B cell (primary cell): ENCODE data around the gene CCDC85B. TPM values are rescaled to one million over a fixed set of nuclear protein-coding genes. Genes with fewer than 3 reads are reported as not detected.

Experiments
- ATAC-seq: fragments of 200-7000 bp; cut with Tn5 transposase; one replicate; pipeline ENCODE4 v1.10.0; 2021; ENCODE audit warnings: low read depth, mild to moderate bottlenecking, moderate number of reproducible peaks, moderate library complexity
- CTCF ChIA-PET: fragments of 350-600 bp; sonication (Branson Sonifier 250); formaldehyde crosslinking; loops from one replicate; lab custom pipeline; 2021; ENCODE audit warnings: antibody characterized with exemption, inconsistent platforms; lab: Charles Lee
- POLR2A ChIA-PET: fragments of 350-600 bp; sonication (Branson Sonifier 250); formaldehyde crosslinking; loops from one replicate; lab custom pipeline; 2021; ENCODE audit warnings: antibody characterized with exemption; lab: Charles Lee
- DNase-seq: peaks from one replicate; pipeline ENCODE4 v3.0.0; 2013
- H2AFZ ChIP-seq: 2 replicates; pipeline ENCODE4 v1.6.1; 2012; ENCODE audit warnings: mild to moderate bottlenecking, low read depth, low read length; ENCODE audit not compliant: insufficient read depth, poor library complexity, severe bottlenecking
- H3K27ac ChIP-seq, 2 donors: 1 replicate in 1 of 2; 2 replicates in 1 of 2; pipeline ENCODE4 v1.5.1; 2012 to 2013; ENCODE audit warnings: low read length in 2 of 2, mild to moderate bottlenecking in 2 of 2, moderate library complexity in 1 of 2
- H3K27me3 ChIP-seq, 4 experiments: fragments of 200-600 bp in 1 of 4; sonication (generic) in 1 of 4; replicated peaks in 1 of 4; 1 replicate in 2 of 4; 2 replicates in 2 of 4; pipeline versions ENCODE4 v1.6.1 to v1.7.0; 2013 to 2016; ENCODE audit warnings: low read length in 3 of 4, mild to moderate bottlenecking in 2 of 4, mixed read lengths in 1 of 4, moderate library complexity in 1 of 4; ENCODE audit not compliant: insufficient read depth in 4 of 4, control insufficient read depth in 3 of 4; ENCODE audit errors: control extremely low read depth in 1 of 4
- H3K36me3 ChIP-seq, 2 experiments: replicated peaks in 1 of 2; 1 replicate in 1 of 2; 2 replicates in 1 of 2; pipeline versions ENCODE4 v1.6.1 to v1.7.1; 2013; ENCODE audit warnings: low read length in 1 of 2; ENCODE audit not compliant: insufficient read depth in 2 of 2, control insufficient read depth in 1 of 2; ENCODE audit errors: control extremely low read depth in 1 of 2, extremely low read depth in 1 of 2
- H3K4me1 ChIP-seq, 2 donors: fragments of 200-600 bp in 1 of 2; sonication (generic) in 1 of 2; 1 replicate in 1 of 2; 2 replicates in 1 of 2; pipeline versions ENCODE4 v1.5.1 to v1.6.1; 2013 to 2017; ENCODE audit warnings: low read length in 2 of 2; ENCODE audit not compliant: control insufficient read depth in 2 of 2, insufficient read depth in 2 of 2
- H3K4me2 ChIP-seq: replicated peaks from 2 replicates; pipeline ENCODE3; 2012; ENCODE audit warnings: mild to moderate bottlenecking, low read depth, low read length; ENCODE audit not compliant: poor library complexity, severe bottlenecking
- H3K4me3 ChIP-seq, 5 experiments: fragments of 200-600 bp in 1 of 5; sonication (generic) in 1 of 5; 1 replicate in 3 of 5; 2 replicates in 2 of 5; pipeline versions ENCODE4 v1.5.1 to v1.7.0; 2011 to 2016; ENCODE audit warnings: low read length in 4 of 5, mild to moderate bottlenecking in 4 of 5, low read depth in 2 of 5, control low read depth in 1 of 5, moderate library complexity in 1 of 5; ENCODE audit not compliant: insufficient read depth in 1 of 5; ENCODE audit errors: control extremely low read depth in 1 of 5, extremely low read depth in 1 of 5
- H3K79me2 ChIP-seq: fragments of 200-600 bp; sonication (generic); one replicate; pipeline ENCODE4 v1.6.0; 2016; ENCODE audit warnings: low read length; ENCODE audit not compliant: control insufficient read depth, insufficient read depth
- H3K9ac ChIP-seq: fragments of 200-600 bp; sonication (generic); 2 replicates; pipeline ENCODE4 v1.6.1; 2017; ENCODE audit warnings: mild to moderate bottlenecking, low read length, moderate library complexity
- H3K9me3 ChIP-seq, 3 donors: one replicate each; pipeline versions ENCODE4 v1.6.1 to v1.7.1; 2013; ENCODE audit warnings: low read length in 2 of 3; ENCODE audit not compliant: control insufficient read depth in 2 of 3, insufficient read depth in 1 of 3; ENCODE audit errors: control extremely low read depth in 1 of 3
- H4K20me1 ChIP-seq: 2 replicates; pipeline ENCODE4 v1.6.0; 2012; ENCODE audit warnings: mild to moderate bottlenecking, low read length; ENCODE audit not compliant: insufficient read depth, control insufficient read depth, poor library complexity, severe bottlenecking
- H3K27ac Mint-ChIP-seq: one replicate; pipeline ENCODE4 v1.8.0; 2021; ENCODE audit warnings: mixed read lengths
- H3K27me3 Mint-ChIP-seq: one replicate; pipeline ENCODE4 v1.8.0; 2021; ENCODE audit warnings: mixed read lengths
- H3K4me1 Mint-ChIP-seq: one replicate; pipeline ENCODE4 v1.8.0; 2021; ENCODE audit warnings: mixed read lengths
- H3K4me3 Mint-ChIP-seq: one replicate; pipeline ENCODE4 v1.8.0; 2021; ENCODE audit warnings: mixed read lengths
- H3K9me3 Mint-ChIP-seq: one replicate; pipeline ENCODE4 v1.8.0; 2022; ENCODE audit warnings: mixed read lengths; ENCODE audit not compliant: insufficient read depth
- EZH2 ChIP-seq: IDR thresholded peaks from 2 replicates; pipeline ENCODE4 v1.6.1; 2012; ENCODE audit warnings: borderline replicate concordance, low read depth, mild to moderate bottlenecking, moderate library complexity, low read length; ENCODE audit not compliant: insufficient read depth, poor library complexity, severe bottlenecking
- WGBS: methylation state at CpG from one replicate; pipeline ENCODE4 v1.1.5; 2013; ENCODE audit warnings: missing lambda C conversion rate; ENCODE audit not compliant: insufficient coverage; 5-methylcytosine and 5-hydroxymethylcytosine counted together
- intact Hi-C: fragments of 100-400 bp; cut with micrococcal nuclease; formaldehyde crosslinking; loops from one replicate; pipeline ENCODE4 v1.10.0; 2022
- polyA plus RNA-seq: library from polyadenylated mRNA; depleted of rRNA; stranded (reverse); fragments of >200 nt; gene quantifications from 2 replicates; pipeline ENCODE4 v1.2.3, GENCODE V29; 2012
- total RNA-seq, 2 donors: library from RNA; stranded (reverse); fragments of 120-200 nt in 1 of 2; gene quantifications; 1 replicate in 1 of 2; 2 replicates in 1 of 2; pipeline versions ENCODE4 v1.2.3 to v1.2.4, GENCODE V29; 2013 to 2022
- TF ChIP-seq, protein P1 (sequence below): fragments of 200-600 bp; IDR thresholded peaks from one replicate; pipeline ENCODE4 v1.8.0; 2022; ENCODE audit warnings: antibody characterized with exemption, mild to moderate bottlenecking

CCDC85B gene
- total and polyA plus RNA-seq, 2 donors (not counting 1 experiment from before 2014, with no cell fraction given), result 18.2 to 39.5 TPM

GRCh38 chr11:65883058-65883761, 7.3 kb upstream of the CCDC85B start:
- DNase-seq (no peak), ATAC-seq (no peak)
- Histone ChIP-seq H3K36me3 (peaks cover 0 to 31% of the 10 kb centered on the region in 2 experiments), H3K4me2 (no peak overlapping the region), H2AFZ (no peak overlapping the region), H3K4me3 (no peak overlapping the region), H3K9ac (no peak overlapping the region), H4K20me1 (peaks cover 5% of the 10 kb centered on the region), H3K27me3 (no peaks in the 10 kb centered on the region), H3K9me3 (no peaks in the 10 kb centered on the region), H3K4me1 (peaks cover 16 to 40% of the 10 kb centered on the region in 2 donors), H3K79me2 (peaks cover 24% of the 10 kb centered on the region), H3K27ac (no peak overlapping the region)
- TF ChIP-seq, protein P1, sequence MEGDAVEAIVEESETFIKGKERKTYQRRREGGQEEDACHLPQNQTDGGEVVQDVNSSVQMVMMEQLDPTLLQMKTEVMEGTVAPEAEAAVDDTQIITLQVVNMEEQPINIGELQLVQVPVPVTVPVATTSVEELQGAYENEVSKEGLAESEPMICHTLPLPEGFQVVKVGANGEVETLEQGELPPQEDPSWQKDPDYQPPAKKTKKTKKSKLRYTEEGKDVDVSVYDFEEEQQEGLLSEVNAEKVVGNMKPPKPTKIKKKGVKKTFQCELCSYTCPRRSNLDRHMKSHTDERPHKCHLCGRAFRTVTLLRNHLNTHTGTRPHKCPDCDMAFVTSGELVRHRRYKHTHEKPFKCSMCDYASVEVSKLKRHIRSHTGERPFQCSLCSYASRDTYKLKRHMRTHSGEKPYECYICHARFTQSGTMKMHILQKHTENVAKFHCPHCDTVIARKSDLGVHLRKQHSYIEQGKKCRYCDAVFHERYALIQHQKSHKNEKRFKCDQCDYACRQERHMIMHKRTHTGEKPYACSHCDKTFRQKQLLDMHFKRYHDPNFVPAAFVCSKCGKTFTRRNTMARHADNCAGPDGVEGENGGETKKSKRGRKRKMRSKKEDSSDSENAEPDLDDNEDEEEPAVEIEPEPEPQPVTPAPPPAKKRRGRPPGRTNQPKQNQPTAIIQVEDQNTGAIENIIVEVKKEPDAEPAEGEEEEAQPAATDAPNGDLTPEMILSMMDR, result no peak
- no peak for TF ChIP-seq EZH2
- no peaks in the 10 kb centered on the region for H3K27me3 Mint-ChIP-seq
- H3K9me3 Mint-ChIP-seq, result no peaks in the 10 kb centered on the region
- WGBS, result 99% methylated on average over 9 of the region's 13 CpGs
- H3K4me3 Mint-ChIP-seq, result no peak overlapping the region
- ChIA-PET CTCF (interaction anchor here (1.5 to 15.5 kb wide), 16 partner anchors 12 to 178 kb away, joined by 5 to 244 read pairs (median 16); partner anchors contain the start of genes AP5B1, C11orf68, CFL1 and FOSL1), POLR2A (interaction anchor here (0.6 to 3.3 kb wide), 2 partner anchors 24 to 163 kb away, joined by 4 to 13 read pairs; partner anchors contain the start of genes CFL1, MUS81 and RNASEH2C)
- intact Hi-C loops, result no loop called here
- peaks cover 44% of the 10 kb centered on the region for H3K4me1 Mint-ChIP-seq
- H3K27ac Mint-ChIP-seq, result no peak overlapping the region
